HCT116 (cell line): ENCODE data around the gene RHEB. TPM values are rescaled to one million over a fixed set of nuclear protein-coding genes. Genes with fewer than 3 reads are reported as not detected.
A peak's percentile ranks its signal among the peaks of the same experiment; 100 is the strongest.

Source experiments
- ATAC-seq: fragments of 200-7000 bp; cut with Tn5 transposase; 2 replicates; pipeline ENCODE4 v1.9.1; 2020; ENCODE audit warnings: mild to moderate bottlenecking, moderate library complexity
- BruUV-seq: library from RNA; stranded (reverse); fragments of 400-500 nt; replicated peaks from 2 replicates; lab custom pipeline; 2021; lab: Mats Ljungman, UMichigan
- CTCF ChIA-PET: fragments of 300-600 bp; sonication (Branson Sonifier 250); formaldehyde crosslinking; loops from one replicate; lab custom pipeline; 2021; ENCODE audit warnings: antibody characterized with exemption; lab: Charles Lee
- POLR2A ChIA-PET: fragments of 300-600, 350-600 bp; sonication (Branson Sonifier 250); formaldehyde crosslinking; loops from one replicate; lab custom pipeline; 2021; ENCODE audit warnings: antibody characterized with exemption; lab: Charles Lee
- RAD21 ChIA-PET, 2 experiments: fragments of 300-600 bp; sonication (Branson Sonifier 250); formaldehyde crosslinking; loops; one replicate each; lab custom pipeline; 2023; ENCODE audit warnings: low total read pairs in 2 of 2; ENCODE audit not compliant: uncharacterized antibody in 2 of 2, unreplicated experiment in 2 of 2, low non-redundant PET in 1 of 2; lab: Charles Lee
- DNase-seq: peaks from one replicate; pipeline ENCODE4 v3.0.0-alpha.2; 2010; ENCODE audit warnings: low read depth, low spot score
- H2AFZ ChIP-seq: fragments of 200-600 bp; shearing (Covaris generic), sonication (generic); 2 replicates; pipeline ENCODE4 v1.6.1; 2017; ENCODE audit warnings: low read depth, mixed run types, mixed read lengths, antibody characterized with exemption, low read length; ENCODE audit not compliant: poor library complexity, severe bottlenecking
- H3K27ac ChIP-seq: 2 replicates; pipeline ENCODE4 v1.5.1; 2012; ENCODE audit warnings: low read depth, low read length
- H3K27me3 ChIP-seq: fragments of 200-600 bp; sonication (generic); 2 replicates; pipeline ENCODE4 v1.6.1; 2016; ENCODE audit warnings: mixed run types, low read length, mixed read lengths; ENCODE audit not compliant: insufficient read depth
- H3K36me3 ChIP-seq, 2 experiments: fragments of 200-500 bp in 1 of 2; fragments of 200-600 bp in 1 of 2; sonication (Bioruptor generic) in 1 of 2; sonication (generic) in 1 of 2; 2 replicates each; pipeline versions ENCODE4 v1.5.1 to v1.6.1; 2014 to 2016; ENCODE audit warnings: low read length in 2 of 2, inconsistent platforms in 1 of 2, mixed read lengths in 1 of 2, mixed run types in 1 of 2; ENCODE audit not compliant: insufficient read depth in 2 of 2, control insufficient read depth in 1 of 2
- H3K4me1 ChIP-seq, 2 experiments: fragments of 200-600 bp in 1 of 2; sonication (generic) in 1 of 2; 2 replicates each; pipeline versions ENCODE4 v1.5.1 to v1.6.1; 2012 to 2017; ENCODE audit warnings: low read length in 2 of 2, inconsistent platforms in 1 of 2, mild to moderate bottlenecking in 1 of 2, mixed read lengths in 1 of 2, mixed run types in 1 of 2, moderate library complexity in 1 of 2; ENCODE audit not compliant: insufficient read depth in 2 of 2, control insufficient read depth in 1 of 2
- H3K4me2 ChIP-seq: fragments of 200-600 bp; sonication (generic); 2 replicates; pipeline ENCODE4 v1.6.1; 2017; ENCODE audit warnings: mixed run types, low read length, mixed read lengths
- H3K4me3 ChIP-seq, 2 experiments: fragments of 200-600 bp in 1 of 2; sonication (generic) in 1 of 2; replicated peaks in 1 of 2; 2 replicates each; pipeline ENCODE4 v1.5.1; 2011 to 2016; ENCODE audit warnings: low read length in 2 of 2, control low read depth in 1 of 2, low read depth in 1 of 2, mild to moderate bottlenecking in 1 of 2, mixed read lengths in 1 of 2, mixed run types in 1 of 2
- H3K79me2 ChIP-seq: fragments of 200-600 bp; sonication (generic); 2 replicates; pipeline ENCODE4 v1.6.1; 2017; ENCODE audit warnings: mild to moderate bottlenecking, mixed run types, low read length, moderate library complexity, mixed read lengths; ENCODE audit not compliant: insufficient read depth
- H3K9ac ChIP-seq: fragments of 200-600 bp; sonication (generic); 2 replicates; pipeline ENCODE4 v1.6.1; 2016; ENCODE audit warnings: low read length, mixed read lengths
- H3K9me2 ChIP-seq: fragments of 200-600 bp; sonication (generic), shearing (Covaris generic); 2 replicates; pipeline ENCODE4 v1.6.1; 2017; ENCODE audit warnings: mixed run types, mild to moderate bottlenecking, moderate library complexity; ENCODE audit not compliant: insufficient read depth
- H3K9me3 ChIP-seq, 2 experiments: fragments of 200-500 bp in 1 of 2; fragments of 200-600 bp in 1 of 2; sonication (Bioruptor generic) in 1 of 2; sonication (generic) in 1 of 2; 2 replicates each; pipeline ENCODE4 v1.6.1; 2014 to 2017; ENCODE audit warnings: low read length in 2 of 2, mixed read lengths in 2 of 2, inconsistent platforms in 1 of 2, low read depth in 1 of 2, mild to moderate bottlenecking in 1 of 2, mixed run types in 1 of 2, moderate library complexity in 1 of 2; ENCODE audit not compliant: control insufficient read depth in 1 of 2, insufficient read depth in 1 of 2
- H4K20me1 ChIP-seq: fragments of 200-600 bp; sonication (generic), shearing (Covaris generic); 2 replicates; pipeline ENCODE4 v1.6.1; 2017; ENCODE audit warnings: mixed run types, mild to moderate bottlenecking, moderate library complexity; ENCODE audit not compliant: insufficient read depth
- ATF3 ChIP-seq: IDR thresholded peaks from 2 replicates; pipeline ENCODE4 v1.6.1; 2012
- CEBPB ChIP-seq: IDR thresholded peaks from 2 replicates; pipeline ENCODE4 v1.6.1; 2012; ENCODE audit warnings: low read depth
- CTCF ChIP-seq, 3 experiments: fragments of 200-600 bp in 1 of 3; sonication (generic) in 1 of 3; IDR thresholded peaks in 2 of 3; conservative IDR thresholded peaks in 1 of 3; 2 replicates each; pipeline ENCODE4 v1.5.1; 2012 to 2017; ENCODE audit warnings: low read depth in 2 of 3, low read length in 2 of 3, antibody characterized with exemption in 1 of 3, borderline replicate concordance in 1 of 3, control low read depth in 1 of 3, mild to moderate bottlenecking in 1 of 3, mixed read lengths in 1 of 3, mixed run types in 1 of 3, moderate library complexity in 1 of 3; ENCODE audit not compliant: insufficient read depth in 1 of 3
- EGR1 ChIP-seq: IDR thresholded peaks from 2 replicates; pipeline ENCODE4 v1.6.1; 2012; ENCODE audit warnings: low read depth
- EZH2phosphoT487 ChIP-seq: fragments of 200-600 bp; IDR thresholded peaks from 2 replicates; pipeline ENCODE4 v1.6.1; 2018; ENCODE audit warnings: antibody characterized with exemption, borderline replicate concordance
- JUND ChIP-seq: IDR thresholded peaks from 2 replicates; pipeline ENCODE4 v1.6.1; 2012
- MAX ChIP-seq: IDR thresholded peaks from 2 replicates; pipeline ENCODE4 v1.6.1; 2012
- POLR2A ChIP-seq: IDR thresholded peaks from 2 replicates; pipeline ENCODE4 v1.7.0; 2011; ENCODE audit warnings: borderline replicate concordance; ENCODE audit not compliant: insufficient read depth, insufficient read length; ENCODE audit errors: extremely low read depth
- POLR2AphosphoS5 ChIP-seq: IDR thresholded peaks from 2 replicates; pipeline ENCODE4 v1.6.1; 2011; ENCODE audit warnings: mild to moderate bottlenecking, low read depth, low read length, moderate library complexity
- RAD21 ChIP-seq: IDR thresholded peaks from 2 replicates; pipeline ENCODE4 v1.6.1; 2012; ENCODE audit warnings: low read depth, mild to moderate bottlenecking
- SIN3A ChIP-seq: IDR thresholded peaks from 2 replicates; pipeline ENCODE4 v1.6.1; 2012; ENCODE audit warnings: low read depth
- TCF7L2 ChIP-seq: IDR thresholded peaks from 2 replicates; pipeline ENCODE4 v1.7.0; 2011; ENCODE audit warnings: borderline replicate concordance, inconsistent platforms; ENCODE audit not compliant: insufficient read depth, insufficient read length; ENCODE audit errors: extremely low read depth
- ZBTB33 ChIP-seq: IDR thresholded peaks from 2 replicates; pipeline ENCODE4 v1.6.1; 2011; ENCODE audit warnings: mild to moderate bottlenecking, low read length, moderate library complexity; ENCODE audit not compliant: insufficient replicate concordance; ENCODE audit errors: extremely low read depth
- ZNF274 ChIP-seq: fragments of 200-500 bp; sonication (Bioruptor generic); IDR thresholded peaks from 2 replicates; pipeline ENCODE4 v1.6.1; 2014; ENCODE audit warnings: mild to moderate bottlenecking, low read depth, low read length, inconsistent platforms
- intact Hi-C: fragments of 100-400 bp; cut with micrococcal nuclease; formaldehyde crosslinking; loops from 2 replicates; pipeline ENCODE4 v1.10.0; 2022
- total RNA-seq: library from RNA; stranded (reverse); gene quantifications from one replicate; pipeline ENCODE4 v1.2.1, GENCODE V29; 2021; ENCODE audit not compliant: unreplicated experiment

The RHEB gene
- total RNA-seq, 1 experiment from 2014 or later: 114 TPM

- TF ChIP-seq ATF3 (no peak), MAX (no peak), JUND (no peak), RAD21 (no peak), ZNF274 (no peak)
- TF ChIP-seq, all 23 proteins: peak for 0
These were observed 89.9 kb downstream of the RHEB start (continued) for GRCh38 chr7:151429560-151430331.

GRCh38 chr7:151429237-151429559, 90.5 kb downstream of the RHEB start:
- no peaks in the 10 kb centered on the region for H3K27me3 ChIP-seq
- no peak; the same call in 1 of the 2 replicates for ATAC-seq
- peaks cover 51 to 68% of the 10 kb centered on the region in 2 experiments for H3K4me1 ChIP-seq
- ChIA-PET POLR2A (no interaction called here), RAD21 (no interaction called here), CTCF (no interaction called here)
- no peaks in the 10 kb centered on the region for H3K9me2 ChIP-seq
- no peaks in the 10 kb centered on the region for H3K79me2 ChIP-seq
- H3K9ac ChIP-seq: no peak overlapping the region
- BruUV-seq: no TSS peak
- no peaks in the 10 kb centered on the region for H4K20me1 ChIP-seq
- intact Hi-C loops: no loop called here
- H3K27ac ChIP-seq: peak overlapping the region; percentile 87; the same call in 1 of the 2 replicates
- peak overlapping the region; percentile 32 for H3K4me2 ChIP-seq
- no peak overlapping the region for H3K4me3 ChIP-seq
- H3K9me3 ChIP-seq: no peaks in the 10 kb centered on the region
- TF ChIP-seq CTCF (IDR thresholded peaks at IDR 0.05 in 2 of 3, conservative IDR thresholded peaks at IDR 0.05 in 1 of 3; ENCODE audit: borderline replicate concordance in 1 of 3, insufficient read depth in 1 of 3, low read depth in 2 of 3, low read length in 2 of 3) (no peak), EZH2phosphoT487 (no peak), POLR2A (no peak), POLR2AphosphoS5 (no peak), ZBTB33 (no peak), TCF7L2 (no peak), EGR1 (no peak), SIN3A (no peak), CEBPB (no peak)
- no peaks in the 10 kb centered on the region for H3K36me3 ChIP-seq
- no peak overlapping the region for H2AFZ ChIP-seq
- no peak for DNase-seq
